ENCODE measurements around the gene ELMOD3.
A peak's percentile ranks its signal among the peaks of the same experiment; 100 is the strongest.
"Not testable (repeated sequence)": the region's sequence is repeated elsewhere in the genome, so short reads cannot be mapped to it uniquely, and the experiment has no call there.

ELMOD3 gene

GRCh38 chr2:85354286-85355072 lies at the start of gene ELMOD3, which contains the start of gene RETSAT:
ELMOD3 (plus strand) TSS chr2:85354769; CDS start chr2:85357199, 2,430 bp downstream.
RETSAT (minus strand) TSS chr2:85354528; CDS start chr2:85354507, 21 bp downstream.
- peak; percentile 98 for DNase-seq

GRCh38 chr2:85307527-85307897 lies 47.1 kb upstream of the ELMOD3 start:
- no peak for DNase-seq

- no peak for DNase-seq
Measured at GRCh38 chr2:85308201-85308600, 46.4 kb upstream of the ELMOD3 start.

GRCh38 chr2:85308896-85309555 lies 45.5 kb upstream of the ELMOD3 start:
- no peak for DNase-seq

GRCh38 chr2:85309699-85310321 lies 44.8 kb upstream of the ELMOD3 start:
- peak; percentile 70 for DNase-seq

- DNase-seq, result no peak
Measured at GRCh38 chr2:85310330-85310729, 44.2 kb upstream of the ELMOD3 start.

GRCh38 chr2:85312404-85312803 lies 42.2 kb upstream of the ELMOD3 start:
- peak; percentile 24 for DNase-seq

GRCh38 chr2:85314884-85315242 lies 39.7 kb upstream of the ELMOD3 start:
- no peak for DNase-seq

- not testable (repeated sequence) for DNase-seq
Measured at GRCh38 chr2:85315921-85316320, 38.6 kb upstream of the ELMOD3 start.

- DNase-seq, result peak; percentile 71
Measured at GRCh38 chr2:85318222-85319074, 36.1 kb upstream of the ELMOD3 start.

GRCh38 chr2:85319796-85320195 lies 34.8 kb upstream of the ELMOD3 start:
- peak; percentile 38 for DNase-seq

- DNase-seq, result no peak
Measured at GRCh38 chr2:85323351-85323987, 31.1 kb upstream of the ELMOD3 start.

GRCh38 chr2:85323988-85324367 lies 30.6 kb upstream of the ELMOD3 start:
- DNase-seq, result peak; percentile 49

- DNase-seq, result peak; percentile 63
Measured at GRCh38 chr2:85324639-85325465, 29.7 kb upstream of the ELMOD3 start.

- DNase-seq, result peak; percentile 36
Measured at GRCh38 chr2:85325466-85325811, 29.1 kb upstream of the ELMOD3 start.

- peak; percentile 80 for DNase-seq
Measured at GRCh38 chr2:85326406-85327159, 28.0 kb upstream of the ELMOD3 start.

GRCh38 chr2:85327160-85327821 lies 27.3 kb upstream of the ELMOD3 start:
- peak; percentile 82 for DNase-seq

GRCh38 chr2:85327822-85328617 lies 26.5 kb upstream of the ELMOD3 start, which contains the start of gene TGOLN2:
TGOLN2 (minus strand) TSS chr2:85327989; CDS start chr2:85327962, 27 bp downstream.
- peak; percentile 97 for DNase-seq

- no peak for DNase-seq
Measured at GRCh38 chr2:85329181-85329651, 25.4 kb upstream of the ELMOD3 start.

All from activated effector memory CD4-positive, alpha-beta T cell treated with anti-CD3 and anti-CD28 coated beads, Interleukin-2, amount 50 U/mL, for 16 hours (primary cell).